ENCODE results near the gene ZNF627.

DNA sequence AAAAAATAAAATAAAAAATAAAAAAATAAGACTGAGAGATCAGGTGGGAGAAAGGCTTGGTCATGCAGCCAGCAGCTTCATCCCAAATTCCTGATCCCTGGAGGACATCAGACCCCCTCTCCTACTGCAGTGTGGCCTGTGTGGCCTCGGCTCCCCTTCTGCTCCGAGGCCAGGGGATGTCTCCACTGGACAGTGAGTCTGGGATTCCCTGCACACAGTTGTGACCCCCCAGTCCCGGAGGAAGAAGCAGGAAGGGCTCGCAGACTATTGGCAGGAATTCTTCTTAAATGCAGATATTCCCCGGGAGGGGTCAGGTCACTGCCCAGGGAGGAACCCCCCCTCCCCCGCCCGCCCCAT lies 41.9 kb downstream of the ZNF627 start:
- TF ChIP-seq, protein P1, sequence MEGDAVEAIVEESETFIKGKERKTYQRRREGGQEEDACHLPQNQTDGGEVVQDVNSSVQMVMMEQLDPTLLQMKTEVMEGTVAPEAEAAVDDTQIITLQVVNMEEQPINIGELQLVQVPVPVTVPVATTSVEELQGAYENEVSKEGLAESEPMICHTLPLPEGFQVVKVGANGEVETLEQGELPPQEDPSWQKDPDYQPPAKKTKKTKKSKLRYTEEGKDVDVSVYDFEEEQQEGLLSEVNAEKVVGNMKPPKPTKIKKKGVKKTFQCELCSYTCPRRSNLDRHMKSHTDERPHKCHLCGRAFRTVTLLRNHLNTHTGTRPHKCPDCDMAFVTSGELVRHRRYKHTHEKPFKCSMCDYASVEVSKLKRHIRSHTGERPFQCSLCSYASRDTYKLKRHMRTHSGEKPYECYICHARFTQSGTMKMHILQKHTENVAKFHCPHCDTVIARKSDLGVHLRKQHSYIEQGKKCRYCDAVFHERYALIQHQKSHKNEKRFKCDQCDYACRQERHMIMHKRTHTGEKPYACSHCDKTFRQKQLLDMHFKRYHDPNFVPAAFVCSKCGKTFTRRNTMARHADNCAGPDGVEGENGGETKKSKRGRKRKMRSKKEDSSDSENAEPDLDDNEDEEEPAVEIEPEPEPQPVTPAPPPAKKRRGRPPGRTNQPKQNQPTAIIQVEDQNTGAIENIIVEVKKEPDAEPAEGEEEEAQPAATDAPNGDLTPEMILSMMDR (IDR thresholded peaks at IDR 0.05), result no peak
- no peak for TF ChIP-seq POLR2A (IDR thresholded peaks at IDR 0.05)

Data from tibial nerve (tissue), 3 donors.